ENCODE measurements around the gene FRMD6. TPM values are rescaled to one million over a fixed set of nuclear protein-coding genes. Genes with fewer than 3 reads are reported as not detected.

Gene FRMD6
- total RNA-seq, 1 experiment from 2014 or later: 51.4 TPM

DNA sequence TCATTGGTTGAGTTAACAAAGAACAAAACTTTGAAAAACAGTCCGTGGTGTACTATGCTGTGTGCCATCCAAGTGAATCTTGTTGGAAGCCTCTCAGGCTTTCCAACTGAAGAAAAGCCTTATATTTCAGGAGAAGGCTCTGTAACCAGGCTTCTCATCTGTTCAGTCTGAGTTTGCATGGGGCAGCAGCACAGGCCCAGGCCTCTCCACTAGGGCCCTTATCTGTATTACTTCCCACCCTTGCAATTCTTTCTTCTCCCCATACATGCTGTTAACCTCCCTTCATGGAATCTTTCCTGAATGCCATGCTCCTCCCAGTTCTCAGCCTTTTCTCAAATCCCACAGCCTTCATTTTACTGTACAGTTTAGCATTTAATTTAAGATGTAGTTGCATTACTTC lies 28.3 kb downstream of the FRMD6 start:
- no peak overlapping the region for H3K4me3 ChIP-seq
- H3K9me3 ChIP-seq: no peaks in the 10 kb centered on the region
- peaks cover 15% of the 10 kb centered on the region for H3K36me3 ChIP-seq
- no peak for DNase-seq
- H3K27me3 ChIP-seq: no peaks in the 10 kb centered on the region

DNA sequence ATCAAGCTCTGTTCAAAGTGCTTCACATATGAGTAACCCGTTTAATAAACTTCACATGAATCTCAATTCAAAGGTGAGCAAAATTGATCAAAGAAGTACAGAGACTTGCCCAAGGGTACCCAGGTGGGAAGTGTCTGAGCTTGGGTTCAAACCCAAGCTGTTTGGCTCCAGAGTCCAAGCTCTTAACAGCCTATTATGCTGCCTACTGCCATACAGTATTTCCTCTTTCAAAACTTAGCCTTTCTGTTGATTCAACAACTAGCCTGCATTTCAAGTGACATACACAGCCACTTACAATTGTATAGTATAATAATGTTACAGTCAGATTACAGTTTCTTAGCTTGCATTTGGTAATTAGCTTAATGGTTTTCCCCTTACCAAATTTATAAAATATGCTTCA lies 29.7 kb downstream of the FRMD6 start:
- no peak overlapping the region for H3K4me3 ChIP-seq
- H3K27me3 ChIP-seq: no peaks in the 10 kb centered on the region
- no peaks in the 10 kb centered on the region for H3K9me3 ChIP-seq
- no peak for DNase-seq
- peaks cover 15% of the 10 kb centered on the region for H3K36me3 ChIP-seq

DNA sequence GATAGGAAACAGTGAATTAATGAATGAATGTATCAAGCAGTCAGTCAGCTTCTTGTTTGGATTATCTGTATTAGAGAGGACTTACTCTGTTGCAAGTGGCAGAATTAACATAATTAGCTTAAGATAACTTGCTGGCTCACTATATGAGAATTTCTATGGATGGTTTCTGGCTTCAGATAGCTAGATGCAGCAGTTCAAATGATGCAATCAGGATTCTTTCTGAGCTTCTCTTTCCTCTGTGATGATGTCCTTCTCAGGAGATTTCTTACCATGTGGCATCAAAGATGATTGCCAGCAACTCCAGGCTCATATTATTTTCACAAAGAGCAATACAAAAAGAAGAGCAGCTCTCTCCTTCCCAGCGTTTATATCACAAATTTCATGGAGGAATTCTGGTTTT lies 30.7 kb downstream of the FRMD6 start:
- DNase-seq: no peak
- H3K36me3 ChIP-seq: peaks cover 15% of the 10 kb centered on the region
- no peak overlapping the region for H3K4me3 ChIP-seq
- no peaks in the 10 kb centered on the region for H3K9me3 ChIP-seq
- H3K27me3 ChIP-seq: no peaks in the 10 kb centered on the region

DNA sequence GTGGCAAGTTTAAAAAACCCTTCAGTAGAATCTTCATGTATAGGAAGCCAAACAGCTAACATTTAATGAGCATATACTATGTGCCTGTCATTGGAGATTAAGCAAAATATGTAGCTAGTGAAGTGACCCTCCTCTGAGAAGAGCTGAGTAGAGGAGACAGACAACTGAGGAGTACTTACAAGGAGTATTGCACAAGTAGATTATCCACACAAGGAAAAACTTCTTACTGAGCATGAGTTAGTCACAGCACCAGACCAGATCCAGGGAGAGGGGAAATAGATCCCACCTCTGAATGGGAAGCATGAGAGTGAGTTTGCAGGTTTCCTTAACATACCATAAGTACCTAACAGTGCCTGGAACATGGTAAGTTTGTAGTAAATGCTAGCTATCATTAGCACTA lies 33.0 kb downstream of the FRMD6 start:
- DNase-seq: no peak
- Histone ChIP-seq H3K36me3 (peaks cover 9% of the 10 kb centered on the region; the same call in 1 of the 2 replicates), H3K4me3 (no peak overlapping the region), H3K27me3 (no peaks in the 10 kb centered on the region), H3K9me3 (no peaks in the 10 kb centered on the region)

DNA sequence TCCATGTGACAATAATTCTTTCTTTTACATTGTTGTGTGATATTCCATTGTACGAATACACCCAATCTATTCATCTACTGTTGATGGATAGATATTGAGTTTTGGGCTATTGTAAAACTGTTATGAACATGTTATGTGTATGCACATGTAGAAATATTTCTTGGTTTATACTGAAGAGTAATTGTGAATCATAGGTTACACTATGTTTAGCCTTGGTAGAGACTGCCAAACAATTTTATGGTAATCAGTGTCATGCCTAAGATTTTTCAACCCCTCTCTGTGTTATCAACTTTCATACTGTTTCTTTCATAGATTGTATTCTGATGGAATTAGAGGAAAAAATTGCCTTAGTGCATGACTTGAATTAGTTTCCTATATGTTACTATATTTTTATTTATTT lies 39.5 kb downstream of the FRMD6 start:
- Histone ChIP-seq H3K4me3 (no peak overlapping the region), H3K27me3 (no peaks in the 10 kb centered on the region), H3K36me3 (peaks cover 43% of the 10 kb centered on the region), H3K9me3 (no peaks in the 10 kb centered on the region)
- DNase-seq: no peak

DNA sequence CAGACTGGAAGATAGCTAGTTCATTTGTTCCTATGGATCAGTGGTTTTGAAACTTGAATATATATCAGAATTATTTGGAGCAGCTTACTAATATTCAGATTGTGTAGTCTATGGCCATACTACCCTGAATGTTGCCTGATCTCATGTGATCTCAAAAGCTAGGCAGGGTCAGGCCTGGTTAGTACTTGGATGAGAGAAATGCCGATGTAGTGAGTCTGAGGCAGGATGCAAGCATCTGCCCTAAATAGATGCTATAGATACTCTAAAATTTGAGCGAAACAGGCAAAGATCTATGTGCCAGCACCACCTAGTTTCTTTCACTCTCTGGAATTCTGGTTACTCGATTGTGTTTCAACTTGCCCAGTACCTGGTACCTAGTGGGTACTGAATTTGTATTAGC lies 40.9 kb downstream of the FRMD6 start:
- no peak for DNase-seq
- H3K4me3 ChIP-seq: no peak overlapping the region
- no peaks in the 10 kb centered on the region for H3K27me3 ChIP-seq
- peaks cover 47% of the 10 kb centered on the region for H3K36me3 ChIP-seq
- no peaks in the 10 kb centered on the region for H3K9me3 ChIP-seq

DNA sequence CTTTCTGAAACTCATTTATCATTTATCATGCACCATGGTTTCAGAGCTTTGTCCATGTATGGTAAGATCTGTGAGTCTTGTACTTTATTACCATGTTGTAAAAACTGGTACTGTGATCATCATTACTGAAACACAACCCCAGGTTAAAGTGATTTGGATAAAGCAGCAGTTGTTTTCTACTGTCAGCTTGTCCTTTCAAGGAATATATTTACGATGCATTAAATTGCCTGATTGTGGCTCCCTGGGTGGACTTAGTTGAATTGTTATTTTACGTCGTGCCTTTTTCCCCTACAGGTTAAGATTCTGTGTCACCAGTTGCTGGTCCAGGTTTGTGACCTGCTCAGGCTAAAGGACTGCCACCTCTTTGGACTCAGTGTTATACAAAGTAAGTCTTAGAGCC lies 46.1 kb downstream of the FRMD6 start:
- H3K9me3 ChIP-seq: no peaks in the 10 kb centered on the region
- no peak for DNase-seq
- no peaks in the 10 kb centered on the region for H3K27me3 ChIP-seq
- H3K36me3 ChIP-seq: peaks cover 54% of the 10 kb centered on the region
- no peak overlapping the region for H3K4me3 ChIP-seq

DNA sequence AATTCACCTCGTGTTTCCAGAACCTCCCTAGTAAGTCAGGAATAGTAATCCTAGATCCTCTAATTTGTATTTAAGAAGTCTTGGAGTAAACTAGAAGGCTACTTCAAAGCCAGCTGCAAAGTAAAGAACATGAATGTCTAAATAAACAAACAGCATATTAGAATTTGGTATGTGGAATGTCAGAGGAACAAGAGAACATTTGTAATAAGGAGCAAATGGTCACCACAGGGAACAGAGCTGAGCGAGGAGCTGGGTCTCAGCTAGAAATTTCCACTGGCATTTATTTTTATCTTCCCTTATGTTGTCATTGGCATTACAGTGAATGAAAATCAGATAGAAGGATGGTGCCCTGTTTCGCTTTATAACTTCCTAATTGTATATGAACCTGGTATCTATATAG lies 50.2 kb downstream of the FRMD6 start:
- no peak for DNase-seq
- H3K4me3 ChIP-seq: no peak overlapping the region
- no peaks in the 10 kb centered on the region for H3K27me3 ChIP-seq
- H3K36me3 ChIP-seq: peaks cover 70% of the 10 kb centered on the region
- H3K9me3 ChIP-seq: no peaks in the 10 kb centered on the region

DNA sequence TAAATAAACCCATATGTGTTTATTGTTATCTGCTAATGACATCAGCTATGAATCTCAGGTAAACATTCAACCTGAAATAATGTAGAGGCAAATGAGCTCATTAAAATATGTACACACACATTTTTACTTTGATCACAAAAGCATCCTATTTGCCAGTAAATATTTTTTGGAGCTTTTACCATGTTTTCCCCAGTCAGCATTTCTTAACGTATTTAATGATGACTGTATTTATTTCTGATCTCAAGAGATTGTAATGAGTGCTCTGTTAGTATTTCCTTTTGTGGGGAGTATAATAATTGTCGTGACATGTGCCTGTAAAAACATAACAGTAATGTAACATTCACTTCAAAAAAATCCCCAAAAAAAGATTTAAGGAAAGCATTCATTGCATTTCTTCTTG lies 52.1 kb downstream of the FRMD6 start:
- Histone ChIP-seq H3K4me3 (no peak overlapping the region), H3K27me3 (no peaks in the 10 kb centered on the region), H3K9me3 (no peaks in the 10 kb centered on the region), H3K36me3 (peaks cover 80% of the 10 kb centered on the region)
- DNase-seq: no peak

DNA sequence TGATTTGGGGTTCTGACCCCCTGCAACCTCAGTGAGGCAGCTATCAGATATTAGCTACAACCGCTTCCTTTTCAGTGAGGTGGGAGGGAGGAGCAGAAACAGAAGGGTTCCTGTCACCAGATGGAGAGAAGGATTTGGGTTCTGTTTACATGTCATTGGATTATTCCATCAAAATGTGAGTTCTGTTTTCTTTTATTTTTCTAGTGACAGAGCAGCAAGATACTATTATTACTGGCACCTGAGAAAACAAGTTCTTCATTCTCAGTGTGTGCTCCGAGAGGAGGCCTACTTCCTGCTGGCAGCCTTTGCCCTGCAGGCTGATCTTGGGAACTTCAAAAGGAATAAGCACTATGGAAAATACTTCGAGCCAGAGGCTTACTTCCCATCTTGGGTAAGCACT lies 52.8 kb downstream of the FRMD6 start:
- Histone ChIP-seq H3K9me3 (no peaks in the 10 kb centered on the region), H3K27me3 (no peaks in the 10 kb centered on the region), H3K36me3 (peaks cover 81% of the 10 kb centered on the region)

DNA sequence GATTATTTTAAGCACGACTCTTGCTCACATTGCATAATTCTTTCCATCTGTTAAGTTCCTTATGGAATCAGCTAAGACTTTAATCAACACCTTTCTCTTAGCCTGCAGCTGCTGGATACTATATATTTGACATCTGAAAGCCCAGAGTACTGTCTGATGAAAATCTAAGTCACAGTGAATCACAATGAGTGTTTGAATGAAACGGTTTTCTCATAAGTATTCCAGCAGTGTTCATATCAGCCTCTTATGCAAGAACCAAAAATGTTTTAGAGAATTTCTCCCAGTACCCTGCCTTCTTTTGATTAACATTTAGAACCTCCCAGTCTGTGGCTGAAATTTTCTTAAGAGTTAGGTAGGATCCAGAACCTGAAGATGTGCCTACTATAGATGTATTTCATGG lies 55.6 kb downstream of the FRMD6 start:
- no peaks in the 10 kb centered on the region for H3K9me3 ChIP-seq
- DNase-seq: no peak
- peaks cover 79% of the 10 kb centered on the region for H3K36me3 ChIP-seq
- H3K4me3 ChIP-seq: no peak overlapping the region
- H3K27me3 ChIP-seq: no peaks in the 10 kb centered on the region

More for the DNA sequence above, 52.8 kb downstream of the FRMD6 start:
- no peak overlapping the region for H3K4me3 ChIP-seq
- no peak for DNase-seq

DNA sequence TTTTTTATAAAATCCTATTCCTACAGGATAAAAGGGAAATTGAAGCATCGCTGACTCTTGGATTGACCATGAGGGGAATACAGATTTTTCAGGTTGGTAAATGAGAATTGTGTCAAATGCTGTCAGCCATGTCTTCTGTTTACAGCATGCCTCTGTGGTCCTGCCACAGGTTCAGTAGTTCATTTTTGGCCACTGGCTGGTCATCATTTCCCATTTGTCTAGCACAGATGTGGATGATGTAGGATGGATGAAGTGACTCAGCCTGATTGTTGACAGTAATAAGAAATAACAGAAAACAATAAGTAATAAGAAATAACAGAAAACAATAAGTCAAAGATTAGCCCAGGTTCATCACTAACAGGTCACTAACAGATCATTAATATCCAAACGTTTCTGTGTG lies 59.8 kb downstream of the FRMD6 start:
- H3K27me3 ChIP-seq: no peaks in the 10 kb centered on the region
- H3K36me3 ChIP-seq: peaks cover 62% of the 10 kb centered on the region
- no peak overlapping the region for H3K4me3 ChIP-seq
- DNase-seq: no peak
- no peaks in the 10 kb centered on the region for H3K9me3 ChIP-seq

DNA sequence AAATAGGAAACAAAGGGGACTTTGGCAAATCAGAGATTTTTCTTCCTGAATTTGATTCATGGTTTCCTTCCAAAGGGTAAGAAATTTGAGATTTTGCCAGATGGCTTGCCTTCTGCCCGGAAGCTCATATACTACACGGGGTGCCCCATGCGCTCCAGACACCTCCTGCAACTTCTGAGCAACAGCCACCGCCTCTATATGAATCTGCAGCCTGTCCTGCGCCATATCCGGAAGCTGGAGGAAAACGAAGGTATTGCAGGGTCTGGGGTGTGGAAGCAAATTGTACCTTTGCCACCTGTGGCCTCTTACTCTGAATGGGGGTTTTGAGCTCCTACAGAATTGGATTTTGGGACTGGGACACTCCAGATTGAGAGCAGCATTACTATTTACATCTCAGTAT lies 63.5 kb downstream of the FRMD6 start:
- DNase-seq: no peak
- Histone ChIP-seq H3K4me3 (no peak overlapping the region), H3K36me3 (peaks cover 67% of the 10 kb centered on the region), H3K27me3 (no peaks in the 10 kb centered on the region), H3K9me3 (no peaks in the 10 kb centered on the region)

DNA sequence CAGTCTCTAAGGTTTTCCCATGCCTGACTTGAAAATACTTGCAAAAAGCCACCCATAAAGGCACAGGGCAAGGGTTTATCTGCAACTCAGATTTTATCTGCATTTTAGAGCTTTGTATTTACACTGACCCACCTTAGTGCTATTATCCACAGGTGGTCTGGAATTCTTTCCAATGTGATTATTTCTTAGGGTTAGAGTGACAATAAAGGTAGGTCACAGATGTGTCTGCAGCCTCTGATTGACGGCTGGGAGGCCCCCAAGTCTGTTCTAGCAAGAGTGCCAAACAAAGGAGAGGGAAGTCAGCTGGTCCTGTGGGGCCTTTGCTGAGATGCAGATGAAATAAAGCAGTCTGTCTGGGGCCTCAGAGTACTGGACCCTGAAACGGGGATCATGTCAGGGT lies 64.0 kb downstream of the FRMD6 start:
- H3K27me3 ChIP-seq: no peaks in the 10 kb centered on the region
- H3K9me3 ChIP-seq: no peaks in the 10 kb centered on the region
- H3K4me3 ChIP-seq: no peak overlapping the region
- no peak for DNase-seq
- peaks cover 72% of the 10 kb centered on the region for H3K36me3 ChIP-seq

DNA sequence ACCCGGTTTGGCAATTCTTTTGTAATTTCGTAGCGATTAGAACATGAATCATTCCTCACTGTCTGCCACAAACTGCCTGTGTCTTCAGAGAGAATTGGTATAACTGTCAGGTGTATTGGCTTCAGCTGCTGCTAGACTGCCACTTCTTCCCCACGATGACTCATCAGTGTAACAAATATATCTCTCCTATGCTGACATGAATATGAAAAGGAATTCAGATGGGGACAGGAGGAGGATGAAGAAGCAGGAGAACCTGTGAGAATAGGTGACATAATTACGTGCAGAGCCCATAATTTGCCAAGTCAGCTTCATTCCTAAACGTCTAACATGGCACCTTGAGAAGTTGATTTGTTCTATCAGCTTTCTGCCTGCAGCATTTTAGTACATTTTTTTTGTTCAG lies 64.9 kb downstream of the FRMD6 start:
- Histone ChIP-seq H3K36me3 (peaks cover 69% of the 10 kb centered on the region), H3K4me3 (no peak overlapping the region), H3K27me3 (no peaks in the 10 kb centered on the region), H3K9me3 (no peaks in the 10 kb centered on the region)
- no peak for DNase-seq

DNA sequence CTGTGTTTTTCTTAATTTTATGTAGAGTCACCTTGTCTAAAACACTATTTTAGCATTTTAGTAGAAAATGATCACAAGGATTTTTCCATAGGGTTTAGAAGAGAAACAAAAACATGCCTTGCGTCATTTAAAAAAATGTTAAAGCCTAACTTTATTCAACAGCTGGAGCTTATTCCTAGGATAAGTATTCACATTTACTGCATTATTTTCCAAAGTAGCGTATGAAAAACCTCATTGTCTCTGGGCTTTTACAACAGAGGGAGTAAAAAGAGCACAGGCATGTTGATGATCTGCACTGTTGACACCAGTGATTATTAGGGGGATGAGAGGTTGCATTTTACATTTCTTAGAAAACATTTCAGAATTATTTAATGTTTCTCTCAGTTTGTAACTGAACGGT lies 66.1 kb downstream of the FRMD6 start:
- Histone ChIP-seq H3K9me3 (no peaks in the 10 kb centered on the region), H3K27me3 (no peaks in the 10 kb centered on the region), H3K4me3 (no peak overlapping the region), H3K36me3 (peaks cover 61% of the 10 kb centered on the region)
- no peak for DNase-seq

DNA sequence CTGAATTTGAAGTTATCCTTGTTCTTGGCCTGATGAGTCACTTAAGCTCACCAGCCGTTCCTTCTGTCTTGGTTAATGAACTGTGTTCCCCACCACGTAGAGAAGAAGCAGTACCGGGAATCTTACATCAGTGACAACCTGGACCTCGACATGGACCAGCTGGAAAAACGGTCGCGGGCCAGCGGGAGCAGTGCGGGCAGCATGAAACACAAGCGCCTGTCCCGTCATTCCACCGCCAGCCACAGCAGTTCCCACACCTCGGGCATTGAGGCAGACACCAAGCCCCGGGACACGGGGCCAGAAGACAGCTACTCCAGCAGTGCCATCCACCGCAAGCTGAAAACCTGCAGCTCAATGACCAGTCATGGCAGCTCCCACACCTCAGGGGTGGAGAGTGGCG lies 68.2 kb downstream of the FRMD6 start:
- Histone ChIP-seq H3K4me3 (no peak overlapping the region), H3K9me3 (no peaks in the 10 kb centered on the region), H3K27me3 (no peaks in the 10 kb centered on the region), H3K36me3 (peaks cover 62% of the 10 kb centered on the region)
- DNase-seq: no peak

DNA sequence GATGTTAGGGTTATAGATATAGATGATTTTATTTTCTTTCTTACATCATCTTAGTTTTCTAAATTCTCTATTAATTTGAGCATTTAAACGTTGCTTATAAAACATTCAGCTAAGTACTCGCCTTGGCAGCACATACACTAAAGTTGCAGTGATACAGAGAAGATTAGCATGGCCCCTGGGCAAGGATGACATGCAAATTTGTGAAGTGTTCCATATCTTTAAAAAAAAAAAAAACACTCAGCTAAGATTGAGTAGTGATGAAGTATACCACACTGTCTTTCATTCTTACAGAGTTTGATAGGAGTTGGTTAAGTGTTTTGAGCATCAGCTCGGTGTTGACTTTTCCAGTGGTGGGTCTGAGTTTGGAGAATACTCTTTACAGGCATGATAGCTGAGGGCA lies 72.3 kb downstream of the FRMD6 start:
- Histone ChIP-seq H3K27me3 (no peaks in the 10 kb centered on the region), H3K9me3 (no peaks in the 10 kb centered on the region), H3K36me3 (peaks cover 76% of the 10 kb centered on the region), H3K4me3 (no peak overlapping the region)
- DNase-seq: no peak

DNA sequence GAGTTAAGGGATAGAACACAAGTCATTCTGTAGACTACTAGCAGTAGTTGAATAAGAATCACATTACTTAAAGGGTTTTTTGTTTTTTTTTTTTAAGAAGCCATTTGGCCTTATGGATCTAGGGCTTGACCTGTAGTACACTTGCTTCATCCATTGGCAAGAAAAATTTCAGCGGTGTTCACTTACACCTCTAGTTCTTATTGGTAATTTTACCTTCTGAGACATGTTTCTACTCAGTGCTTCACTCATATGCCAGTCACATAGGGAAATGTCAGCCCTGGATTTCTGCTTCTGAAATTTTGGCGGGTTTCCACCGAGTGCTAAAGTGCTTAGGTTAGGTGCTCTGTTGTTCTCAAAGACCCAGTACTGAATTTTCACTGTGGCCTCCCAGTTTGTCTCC lies 72.9 kb downstream of the FRMD6 start:
- Histone ChIP-seq H3K36me3 (peaks cover 69% of the 10 kb centered on the region), H3K4me3 (no peak overlapping the region), H3K9me3 (no peaks in the 10 kb centered on the region), H3K27me3 (no peaks in the 10 kb centered on the region)
- no peak for DNase-seq

Data from MG63 (cell line).